Measurements from ENCODE around the gene OTUD4. TPM values are rescaled to one million over a fixed set of nuclear protein-coding genes. Genes with fewer than 3 reads are reported as not detected.
A peak's percentile ranks its signal among the peaks of the same experiment; 100 is the strongest.

OTUD4 gene
- total RNA-seq, 1 donor from 2014 or later, result 47.4 TPM

DNA sequence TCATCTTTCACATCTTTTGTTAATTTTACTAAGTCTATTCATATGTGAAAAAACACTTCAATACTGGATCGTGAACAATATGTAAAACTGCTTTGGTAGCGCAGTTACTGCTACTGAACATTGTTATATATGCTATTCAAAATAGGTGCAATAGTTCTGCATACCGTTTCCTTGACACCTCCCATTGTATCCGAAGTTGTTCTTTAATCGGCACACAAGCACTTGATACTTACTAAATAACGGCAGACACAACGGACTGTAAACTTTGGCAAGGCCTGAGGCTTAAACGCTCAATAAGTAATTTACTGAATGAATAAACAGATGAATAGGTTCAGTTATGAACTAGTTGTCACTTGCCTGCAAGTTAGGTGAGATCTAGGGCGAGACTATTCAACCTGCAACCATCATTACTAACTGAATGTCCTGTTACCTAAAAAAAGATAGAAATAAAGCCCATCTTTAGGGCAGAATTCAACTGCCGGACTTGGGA, 83.0 kb downstream of the OTUD4 start:
- DNase-seq (ENCODE audit: low read depth), result no peak
- peak; percentile 83 for FAIRE-seq
- Mint-ChIP-seq H3K27ac (ENCODE audit: unreplicated experiment) (peak overlapping the region; percentile 99), H3K9me3 (ENCODE audit: unreplicated experiment) (peaks cover 8% of the 10 kb centered on the region), H3K36me3 (ENCODE audit: low read depth, unreplicated experiment) (peaks cover 16% of the 10 kb centered on the region), H3K4me3 (ENCODE audit: unreplicated experiment) (peak overlapping the region; percentile 98), H3K27me3 (ENCODE audit: low read depth, unreplicated experiment) (no peaks in the 10 kb centered on the region), H3K4me1 (ENCODE audit: low read depth, unreplicated experiment) (peaks cover 7% of the 10 kb centered on the region)
- H3K4me1 ChIP-seq (ENCODE audit: insufficient read depth, low read length), result peaks cover 14% of the 10 kb centered on the region
- H3K9ac ChIP-seq (ENCODE audit: low read length), result peak overlapping the region; percentile 95
- H3K4me2 ChIP-seq (ENCODE audit: low read length), result peak overlapping the region; percentile 90
- no peaks in the 10 kb centered on the region for H3K27me3 ChIP-seq (ENCODE audit: insufficient read depth, low read length)
- peaks cover 15% of the 10 kb centered on the region for H3K36me3 ChIP-seq (ENCODE audit: insufficient read depth, low read length)
- peak overlapping the region; percentile 98 for H3K4me3 ChIP-seq (ENCODE audit: insufficient read depth, low read depth, low read length)
- peak overlapping the region; percentile 90 for H2AFZ ChIP-seq (ENCODE audit: low read depth, low read length)
- peaks cover 22% of the 10 kb centered on the region for H4K20me1 ChIP-seq (ENCODE audit: insufficient read depth, low read length)
- TF ChIP-seq, protein P1, sequence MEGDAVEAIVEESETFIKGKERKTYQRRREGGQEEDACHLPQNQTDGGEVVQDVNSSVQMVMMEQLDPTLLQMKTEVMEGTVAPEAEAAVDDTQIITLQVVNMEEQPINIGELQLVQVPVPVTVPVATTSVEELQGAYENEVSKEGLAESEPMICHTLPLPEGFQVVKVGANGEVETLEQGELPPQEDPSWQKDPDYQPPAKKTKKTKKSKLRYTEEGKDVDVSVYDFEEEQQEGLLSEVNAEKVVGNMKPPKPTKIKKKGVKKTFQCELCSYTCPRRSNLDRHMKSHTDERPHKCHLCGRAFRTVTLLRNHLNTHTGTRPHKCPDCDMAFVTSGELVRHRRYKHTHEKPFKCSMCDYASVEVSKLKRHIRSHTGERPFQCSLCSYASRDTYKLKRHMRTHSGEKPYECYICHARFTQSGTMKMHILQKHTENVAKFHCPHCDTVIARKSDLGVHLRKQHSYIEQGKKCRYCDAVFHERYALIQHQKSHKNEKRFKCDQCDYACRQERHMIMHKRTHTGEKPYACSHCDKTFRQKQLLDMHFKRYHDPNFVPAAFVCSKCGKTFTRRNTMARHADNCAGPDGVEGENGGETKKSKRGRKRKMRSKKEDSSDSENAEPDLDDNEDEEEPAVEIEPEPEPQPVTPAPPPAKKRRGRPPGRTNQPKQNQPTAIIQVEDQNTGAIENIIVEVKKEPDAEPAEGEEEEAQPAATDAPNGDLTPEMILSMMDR (IDR thresholded peaks at IDR 0.05; ENCODE audit: insufficient read depth, low read depth, low read length), result no peak
- TF ChIP-seq EZH2 (IDR thresholded peaks at IDR 0.05; ENCODE audit: insufficient read depth, low read length), result no peak
- peaks cover 86% of the 10 kb centered on the region for H3K79me2 ChIP-seq (ENCODE audit: insufficient read depth, low read length)
- peak overlapping the region; percentile 96 for H3K27ac ChIP-seq (ENCODE audit: low read depth, low read length)
- no peaks in the 10 kb centered on the region for H3K9me3 ChIP-seq (ENCODE audit: insufficient read depth, low read depth, low read length)

- DNase-seq (ENCODE audit: low read depth), result no peak
- H4K20me1 ChIP-seq (ENCODE audit: insufficient read depth, low read length), result no peaks in the 10 kb centered on the region
- H3K4me3 ChIP-seq (ENCODE audit: insufficient read depth, low read depth, low read length), result no peak overlapping the region
- H3K9me3 Mint-ChIP-seq (ENCODE audit: unreplicated experiment), result peaks cover 8% of the 10 kb centered on the region
- no peaks in the 10 kb centered on the region for H3K27me3 Mint-ChIP-seq (ENCODE audit: low read depth, unreplicated experiment)
- no peak overlapping the region for H3K27ac ChIP-seq (ENCODE audit: low read depth, low read length)
- H3K4me3 Mint-ChIP-seq (ENCODE audit: unreplicated experiment), result no peak overlapping the region
- peaks cover 28% of the 10 kb centered on the region for H3K36me3 ChIP-seq (ENCODE audit: insufficient read depth, low read length)
- H3K9ac ChIP-seq (ENCODE audit: low read length), result no peak overlapping the region
- peaks cover 14% of the 10 kb centered on the region for H3K4me1 ChIP-seq (ENCODE audit: insufficient read depth, low read length)
- H3K36me3 Mint-ChIP-seq (ENCODE audit: low read depth, unreplicated experiment), result peaks cover 20% of the 10 kb centered on the region
- H3K4me1 Mint-ChIP-seq (ENCODE audit: low read depth, unreplicated experiment), result peaks cover 7% of the 10 kb centered on the region
- peaks cover 80% of the 10 kb centered on the region for H3K79me2 ChIP-seq (ENCODE audit: insufficient read depth, low read length)
- no peak for TF ChIP-seq EZH2 (IDR thresholded peaks at IDR 0.05; ENCODE audit: insufficient read depth, low read length)
- TF ChIP-seq, protein P1 (IDR thresholded peaks at IDR 0.05; ENCODE audit: insufficient read depth, low read depth, low read length), result no peak
- H3K4me2 ChIP-seq (ENCODE audit: low read length), result no peak overlapping the region
- H3K9me3 ChIP-seq (ENCODE audit: insufficient read depth, low read depth, low read length), result no peaks in the 10 kb centered on the region
- H3K27me3 ChIP-seq (ENCODE audit: insufficient read depth, low read length), result no peaks in the 10 kb centered on the region
- FAIRE-seq, result no peak
- no peak overlapping the region for H2AFZ ChIP-seq (ENCODE audit: low read depth, low read length)
- H3K27ac Mint-ChIP-seq (ENCODE audit: unreplicated experiment), result no peak overlapping the region
Measured at GRCh38 chr4:145093638-145094037, 86.8 kb downstream of the OTUD4 start.

DNA sequence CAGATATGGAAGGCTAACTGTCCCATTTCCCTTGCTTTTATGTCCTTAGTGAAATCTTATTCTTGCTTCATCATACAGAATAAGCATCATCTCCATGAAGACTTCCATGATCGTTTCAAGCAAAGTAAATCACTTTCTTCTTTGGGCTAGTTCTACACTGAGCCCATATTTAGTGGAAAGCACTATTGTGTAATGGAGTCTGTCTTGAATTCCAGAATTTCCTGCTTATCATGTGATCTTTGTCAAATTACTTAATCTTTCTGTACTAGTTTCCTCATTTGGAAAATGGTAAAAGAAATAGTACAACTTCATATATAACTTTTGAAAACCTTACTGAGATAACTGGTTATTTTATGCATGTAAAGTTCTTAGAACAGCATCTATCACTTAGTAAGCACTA, 90.0 kb downstream of the OTUD4 start:
- no peak for TF ChIP-seq EZH2 (IDR thresholded peaks at IDR 0.05; ENCODE audit: insufficient read depth, low read length)
- TF ChIP-seq, protein P1 (IDR thresholded peaks at IDR 0.05; ENCODE audit: insufficient read depth, low read depth, low read length), result no peak
- H3K4me1 Mint-ChIP-seq (ENCODE audit: low read depth, unreplicated experiment), result peaks cover 7% of the 10 kb centered on the region
- H3K36me3 Mint-ChIP-seq (ENCODE audit: low read depth, unreplicated experiment), result peaks cover 27% of the 10 kb centered on the region
- no peak overlapping the region for H3K9ac ChIP-seq (ENCODE audit: low read length)
- peaks cover 85% of the 10 kb centered on the region for H3K79me2 ChIP-seq (ENCODE audit: insufficient read depth, low read length)
- no peak overlapping the region for H3K27ac ChIP-seq (ENCODE audit: low read depth, low read length)
- no peak overlapping the region for H2AFZ ChIP-seq (ENCODE audit: low read depth, low read length)
- no peaks in the 10 kb centered on the region for H4K20me1 ChIP-seq (ENCODE audit: insufficient read depth, low read length)
- H3K4me2 ChIP-seq (ENCODE audit: low read length), result no peak overlapping the region
- H3K4me1 ChIP-seq (ENCODE audit: insufficient read depth, low read length), result peaks cover 4% of the 10 kb centered on the region
- H3K27me3 ChIP-seq (ENCODE audit: insufficient read depth, low read length), result no peaks in the 10 kb centered on the region
- H3K27ac Mint-ChIP-seq (ENCODE audit: unreplicated experiment), result no peak overlapping the region
- no peak overlapping the region for H3K4me3 ChIP-seq (ENCODE audit: insufficient read depth, low read depth, low read length)
- no peaks in the 10 kb centered on the region for H3K27me3 Mint-ChIP-seq (ENCODE audit: low read depth, unreplicated experiment)
- DNase-seq (ENCODE audit: low read depth) (no peak), FAIRE-seq (no peak)
- H3K9me3 ChIP-seq (ENCODE audit: insufficient read depth, low read depth, low read length), result no peaks in the 10 kb centered on the region
- peaks cover 8% of the 10 kb centered on the region for H3K9me3 Mint-ChIP-seq (ENCODE audit: unreplicated experiment)
- no peak overlapping the region for H3K4me3 Mint-ChIP-seq (ENCODE audit: unreplicated experiment)
- H3K36me3 ChIP-seq (ENCODE audit: insufficient read depth, low read length), result peaks cover 26% of the 10 kb centered on the region
